GM13977 (cell line): ENCODE results near the gene CDC42EP5.
A peak's percentile ranks its signal among the peaks of the same experiment; 100 is the strongest.
"Not testable (repeated sequence)": the region's sequence is repeated elsewhere in the genome, so short reads cannot be mapped to it uniquely, and the experiment has no call there.

Experiments used
- DNase-seq: peaks from one replicate; pipeline ENCODE4 v3.0.0; 2012; ENCODE audit warnings: low spot score
- CTCF ChIP-seq: IDR thresholded peaks from 2 replicates; pipeline ENCODE4 v1.5.1; 2012; ENCODE audit warnings: mild to moderate bottlenecking, control low read depth; ENCODE audit not compliant: insufficient read depth; ENCODE audit errors: extremely low read depth, missing control alignments
- in situ Hi-C: fragments of 300-500 bp; cut with MboI; formaldehyde crosslinking; loops from one replicate; pipeline ENCODE4 v1.12.0; 2022; ENCODE audit warnings: low sequenced_read_pairs, low pct_unique_long_range_greater_than_20kb, mixed read lengths, inconsistent platforms; ENCODE audit not compliant: unreplicated experiment

CDC42EP5 gene

DNA sequence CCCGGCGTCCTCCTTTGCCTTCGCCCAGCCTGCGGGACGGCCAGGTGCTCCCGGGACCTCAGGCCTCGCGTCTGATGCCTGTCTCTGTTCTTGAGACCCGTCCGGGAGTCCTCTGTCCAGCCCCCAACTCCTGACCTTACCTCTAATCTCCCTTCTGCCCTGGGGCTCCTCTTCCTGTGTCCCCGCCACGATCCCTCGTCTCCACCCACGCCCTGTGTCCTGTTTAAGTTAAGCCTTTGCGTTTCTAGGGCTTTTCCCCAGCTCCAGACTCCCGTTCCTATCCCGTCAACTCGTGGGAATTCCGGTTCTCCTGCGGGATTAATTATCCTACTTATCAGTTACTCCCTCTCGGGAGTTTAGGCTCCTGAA lies 23.4 kb downstream of the CDC42EP5 start:
- in situ Hi-C loops, result loop anchor here (25.0 kb wide), 2 partner anchors 663 to 1163 kb away; partner anchors contain the start of genes PPP1R12C, ZNF524, ZNF784 and ZNF865
- TF ChIP-seq CTCF, result no peak
- DNase-seq, result no peak

GRCh38 chr19:54448774-54449700 lies 24.1 kb downstream of the CDC42EP5 start, which contains the start of gene LENG8:
Gene LENG8 (plus strand): TSS chr19:54449199. CDS start chr19:54451345, 2,146 bp downstream.
- in situ Hi-C loops, result no loop called here
- no peak for TF ChIP-seq CTCF
- peak; percentile 98 for DNase-seq

DNA sequence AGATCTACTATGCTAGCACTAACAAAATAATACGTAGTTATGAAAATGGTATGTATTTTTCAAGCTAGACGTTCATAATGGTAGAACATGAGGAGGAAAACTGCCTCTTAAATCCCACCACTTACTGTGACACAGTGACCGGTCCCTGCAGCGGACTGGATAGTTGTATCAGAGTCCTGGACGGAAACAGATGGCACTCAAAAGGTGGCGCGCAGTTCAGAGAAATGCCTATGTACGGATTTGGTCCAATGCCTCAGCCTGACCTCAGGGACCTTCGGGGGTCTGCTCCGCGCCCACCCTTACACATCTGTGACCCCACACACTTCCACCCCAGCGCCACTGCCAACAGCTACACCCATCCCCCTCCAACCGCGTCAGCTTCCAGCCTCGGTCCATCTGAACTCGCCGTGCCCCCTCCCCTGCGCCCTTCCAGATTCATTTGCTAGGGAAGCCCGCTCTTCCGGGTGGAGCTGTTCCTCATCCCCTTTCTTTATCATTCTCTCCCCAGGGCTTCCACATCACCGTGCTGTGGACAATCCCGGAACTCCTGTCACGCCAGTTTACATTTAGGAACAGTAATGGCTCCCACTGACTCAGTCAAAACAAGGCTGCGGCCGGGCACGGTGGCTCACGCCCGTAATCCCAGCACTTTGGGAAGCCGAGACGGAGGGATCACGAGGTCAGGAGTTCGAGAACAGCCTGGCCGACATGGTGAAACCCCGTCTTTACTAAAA lies 24.9 kb downstream of the CDC42EP5 start:
- no peak for TF ChIP-seq CTCF
- in situ Hi-C loops, result no loop called here
- DNase-seq, result no peak

- in situ Hi-C loops, DNase-seq: not testable (repeated sequence)
Observed at GRCh38 chr19:54446349-54446748, 26.7 kb downstream of the CDC42EP5 start.

- no peak for DNase-seq
- TF ChIP-seq CTCF, result no peak
- in situ Hi-C loops, result no loop called here
Observed at GRCh38 chr19:54444737-54445136, 28.4 kb downstream of the CDC42EP5 start.

GRCh38 chr19:54440641-54441040 lies 32.5 kb downstream of the CDC42EP5 start:
- DNase-seq, result no peak
- in situ Hi-C loops, result no loop called here
- no peak for TF ChIP-seq CTCF
